Neural progenitor cell (in vitro differentiated cells): ENCODE measurements around the gene USP15. TPM values are rescaled to one million over a fixed set of nuclear protein-coding genes. Genes with fewer than 3 reads are reported as not detected.

Experiments
- DNase-seq: peaks from one replicate; pipeline ENCODE4 v3.0.0-alpha.2; 2016; ENCODE audit warnings: low spot score
- H2AFZ ChIP-seq: fragments of 200-600 bp; sonication (generic); replicated peaks from 2 replicates; pipeline ENCODE4 v1.6.1; 2016; ENCODE audit warnings: antibody characterized with exemption
- H3F3A ChIP-seq: fragments of 200-600 bp; sonication (generic); 2 replicates; pipeline ENCODE4 v1.6.1; 2016; ENCODE audit warnings: antibody characterized with exemption, low read depth
- H3K27ac ChIP-seq: fragments of 200-600 bp; sonication (generic); 2 replicates; pipeline ENCODE4 v1.5.1; 2016; ENCODE audit warnings: mild to moderate bottlenecking
- H3K27me3 ChIP-seq: fragments of 200-600 bp; sonication (generic); 2 replicates; pipeline ENCODE4 v1.6.1; 2016; ENCODE audit warnings: mild to moderate bottlenecking, moderate library complexity
- H3K36me3 ChIP-seq: fragments of 200-600 bp; sonication (generic); 2 replicates; pipeline ENCODE4 v1.5.1; 2016
- H3K4me1 ChIP-seq: fragments of 200-600 bp; sonication (generic); 2 replicates; pipeline ENCODE4 v1.6.1; 2016; ENCODE audit warnings: mixed run types
- H3K4me2 ChIP-seq: fragments of 200-600 bp; sonication (generic); 2 replicates; pipeline ENCODE4 v1.6.1; 2016
- H3K4me3 ChIP-seq: fragments of 200-600 bp; sonication (generic); 2 replicates; pipeline ENCODE4 v1.5.1; 2016
- H3K79me2 ChIP-seq: fragments of 200-600 bp; sonication (generic); 2 replicates; pipeline ENCODE4 v1.6.1; 2016; ENCODE audit warnings: low read depth
- H3K9ac ChIP-seq: fragments of 200-600 bp; sonication (generic); 2 replicates; pipeline ENCODE4 v1.6.1; 2016
- H3K9me3 ChIP-seq: fragments of 200-600 bp; sonication (generic); 2 replicates; pipeline ENCODE4 v1.5.1; 2016; ENCODE audit warnings: low read depth
- H4K20me1 ChIP-seq: fragments of 200-600 bp; sonication (generic); 2 replicates; pipeline ENCODE4 v1.6.1; 2016; ENCODE audit warnings: low read depth
- H3K27ac Mint-ChIP-seq: 3 replicates; pipeline ENCODE4 v1.8.0; 2021; ENCODE audit warnings: mixed read lengths
- H3K27me3 Mint-ChIP-seq: 2 replicates; pipeline ENCODE4 v1.8.0; 2022; ENCODE audit warnings: low read depth, mild to moderate bottlenecking, inconsistent platforms, moderate library complexity, mixed read lengths; ENCODE audit not compliant: insufficient read depth
- H3K36me3 Mint-ChIP-seq: 3 replicates; pipeline ENCODE4 v1.8.0; 2021; ENCODE audit warnings: mixed read lengths
- H3K4me1 Mint-ChIP-seq: 3 replicates; pipeline ENCODE4 v1.8.0; 2021; ENCODE audit warnings: mixed read lengths
- H3K4me3 Mint-ChIP-seq: 3 replicates; pipeline ENCODE4 v1.8.0; 2021; ENCODE audit warnings: mild to moderate bottlenecking, moderate library complexity, mixed read lengths
- H3K9me3 Mint-ChIP-seq: 3 replicates; pipeline ENCODE4 v1.8.0; 2020; ENCODE audit warnings: mixed read lengths
- EZH2 ChIP-seq: fragments of 200-600 bp; sonication (generic); IDR thresholded peaks from 2 replicates; pipeline ENCODE4 v1.6.1; 2017; ENCODE audit warnings: antibody characterized with exemption, mild to moderate bottlenecking, moderate library complexity
- EZH2phosphoT487 ChIP-seq: fragments of 200-600 bp; sonication (generic); IDR thresholded peaks from 2 replicates; pipeline ENCODE4 v1.6.1; 2017; ENCODE audit warnings: antibody characterized with exemption
- total RNA-seq: library from RNA; depleted of rRNA; stranded (reverse); fragments of >200 nt; gene quantifications from 2 replicates; pipeline ENCODE4 v1.2.3, GENCODE V29; 2015; ENCODE audit warnings: low replicate concordance
- TF ChIP-seq, protein P1 (sequence below): fragments of 200-600 bp; sonication (generic); IDR thresholded peaks from 2 replicates; pipeline ENCODE4 v1.5.1; 2017; ENCODE audit warnings: antibody characterized with exemption, mild to moderate bottlenecking

The USP15 gene
- total RNA-seq, 1 donor from 2014 or later, result 36.0 TPM

GRCh38 chr12:62317017-62317416 is 56.8 kb downstream of the USP15 start:
- Mint-ChIP-seq H3K36me3 (peaks cover 21% of the 10 kb centered on the region), H3K4me3 (no peak overlapping the region), H3K27ac (no peak overlapping the region), H3K4me1 (no peaks in the 10 kb centered on the region), H3K9me3 (no peaks in the 10 kb centered on the region), H3K27me3 (no peaks in the 10 kb centered on the region)
- no peak overlapping the region for H2AFZ ChIP-seq
- no peak overlapping the region for H3K4me3 ChIP-seq
- H3K4me2 ChIP-seq, result no peak overlapping the region
- H3K4me1 ChIP-seq, result no peaks in the 10 kb centered on the region
- no peaks in the 10 kb centered on the region for H3F3A ChIP-seq
- peaks cover 6% of the 10 kb centered on the region for H3K36me3 ChIP-seq
- TF ChIP-seq EZH2, result no peak
- TF ChIP-seq, protein P1, sequence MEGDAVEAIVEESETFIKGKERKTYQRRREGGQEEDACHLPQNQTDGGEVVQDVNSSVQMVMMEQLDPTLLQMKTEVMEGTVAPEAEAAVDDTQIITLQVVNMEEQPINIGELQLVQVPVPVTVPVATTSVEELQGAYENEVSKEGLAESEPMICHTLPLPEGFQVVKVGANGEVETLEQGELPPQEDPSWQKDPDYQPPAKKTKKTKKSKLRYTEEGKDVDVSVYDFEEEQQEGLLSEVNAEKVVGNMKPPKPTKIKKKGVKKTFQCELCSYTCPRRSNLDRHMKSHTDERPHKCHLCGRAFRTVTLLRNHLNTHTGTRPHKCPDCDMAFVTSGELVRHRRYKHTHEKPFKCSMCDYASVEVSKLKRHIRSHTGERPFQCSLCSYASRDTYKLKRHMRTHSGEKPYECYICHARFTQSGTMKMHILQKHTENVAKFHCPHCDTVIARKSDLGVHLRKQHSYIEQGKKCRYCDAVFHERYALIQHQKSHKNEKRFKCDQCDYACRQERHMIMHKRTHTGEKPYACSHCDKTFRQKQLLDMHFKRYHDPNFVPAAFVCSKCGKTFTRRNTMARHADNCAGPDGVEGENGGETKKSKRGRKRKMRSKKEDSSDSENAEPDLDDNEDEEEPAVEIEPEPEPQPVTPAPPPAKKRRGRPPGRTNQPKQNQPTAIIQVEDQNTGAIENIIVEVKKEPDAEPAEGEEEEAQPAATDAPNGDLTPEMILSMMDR, result no peak
- no peak for TF ChIP-seq EZH2phosphoT487
- H3K9ac ChIP-seq, result no peak overlapping the region
- no peak for DNase-seq
- H4K20me1 ChIP-seq, result no peaks in the 10 kb centered on the region
- H3K27ac ChIP-seq, result no peak overlapping the region
- H3K79me2 ChIP-seq, result peaks cover 3% of the 10 kb centered on the region
- H3K9me3 ChIP-seq, result no peaks in the 10 kb centered on the region
- no peaks in the 10 kb centered on the region for H3K27me3 ChIP-seq

- TF ChIP-seq, protein P1, result no peak
- TF ChIP-seq EZH2 (no peak), EZH2phosphoT487 (no peak)
- Histone ChIP-seq H3K4me1 (no peaks in the 10 kb centered on the region), H3K27ac (no peak overlapping the region), H4K20me1 (no peaks in the 10 kb centered on the region), H3K4me2 (no peak overlapping the region), H2AFZ (no peak overlapping the region), H3K36me3 (peaks cover 6% of the 10 kb centered on the region), H3K27me3 (no peaks in the 10 kb centered on the region), H3K9me3 (no peaks in the 10 kb centered on the region), H3F3A (no peaks in the 10 kb centered on the region), H3K9ac (no peak overlapping the region), H3K79me2 (no peaks in the 10 kb centered on the region), H3K4me3 (no peak overlapping the region)
- Mint-ChIP-seq H3K4me1 (no peaks in the 10 kb centered on the region), H3K36me3 (peaks cover 30% of the 10 kb centered on the region), H3K27ac (no peak overlapping the region), H3K27me3 (no peaks in the 10 kb centered on the region), H3K9me3 (no peaks in the 10 kb centered on the region), H3K4me3 (no peak overlapping the region)
- DNase-seq, result no peak
These were observed 58.9 kb downstream of the USP15 start for GRCh38 chr12:62319058-62319457.

GRCh38 chr12:62320054-62320453 is 59.9 kb downstream of the USP15 start:
- peaks cover 30% of the 10 kb centered on the region for H3K36me3 Mint-ChIP-seq
- Histone ChIP-seq H3K9ac (no peak overlapping the region), H3K4me3 (no peak overlapping the region), H3F3A (no peaks in the 10 kb centered on the region), H3K4me1 (no peaks in the 10 kb centered on the region), H3K27ac (peak overlapping the region; percentile 1), H3K79me2 (no peaks in the 10 kb centered on the region), H3K4me2 (no peak overlapping the region), H3K27me3 (no peaks in the 10 kb centered on the region), H3K36me3 (peaks cover 6% of the 10 kb centered on the region), H2AFZ (no peak overlapping the region), H4K20me1 (no peaks in the 10 kb centered on the region), H3K9me3 (no peaks in the 10 kb centered on the region)
- no peak overlapping the region for H3K27ac Mint-ChIP-seq
- no peaks in the 10 kb centered on the region for H3K4me1 Mint-ChIP-seq
- H3K4me3 Mint-ChIP-seq, result no peak overlapping the region
- TF ChIP-seq, protein P1, result no peak
- TF ChIP-seq EZH2phosphoT487 (no peak), EZH2 (no peak)
- no peaks in the 10 kb centered on the region for H3K9me3 Mint-ChIP-seq
- no peak for DNase-seq
- no peaks in the 10 kb centered on the region for H3K27me3 Mint-ChIP-seq
